Endothelial cell of umbilical vein (primary cell): ENCODE measurements around the gene ANP32B. TPM values are rescaled to one million over a fixed set of nuclear protein-coding genes. Genes with fewer than 3 reads are reported as not detected.

ENCODE experiments used
- BruUV-seq: library from RNA; stranded (reverse); fragments of 400-500 nt; replicated peaks from 2 replicates; lab custom pipeline; 2021; lab: Mats Ljungman, UMichigan
- CTCF ChIA-PET: fragments of 300-600, 350-600 bp; sonication (Branson Sonifier 250); formaldehyde crosslinking; loops from one replicate; lab custom pipeline; 2021; ENCODE audit warnings: antibody characterized with exemption, inconsistent platforms; lab: Charles Lee
- POLR2A ChIA-PET: fragments of 300-600, 350-600 bp; sonication (Branson Sonifier 250); formaldehyde crosslinking; loops from one replicate; lab custom pipeline; 2021; ENCODE audit warnings: antibody characterized with exemption, inconsistent platforms; lab: Charles Lee
- DNase-seq: peaks from one replicate; pipeline ENCODE4 v3.0.0-alpha.2; 2011; ENCODE audit warnings: low read depth, low spot score
- FAIRE-seq: peaks from 2 replicates; lab custom pipeline; 2011; peaks lifted over from hg19 to GRCh38; lab: Jason Lieb, UNC
- H2AFZ ChIP-seq: 2 replicates; pipeline ENCODE4 v1.6.0; 2012; ENCODE audit warnings: low read depth, low read length, control low read depth, inconsistent platforms
- H3K27ac ChIP-seq: 2 replicates; pipeline ENCODE4 v1.5.1; 2011; ENCODE audit warnings: low read depth, mild to moderate bottlenecking, control low read depth, low read length, moderate library complexity; ENCODE audit not compliant: insufficient read depth
- H3K27me3 ChIP-seq, 2 experiments: 2 replicates each; pipeline versions ENCODE4 v1.6.0 to v1.6.1; 2011; ENCODE audit warnings: low read length in 2 of 2, mixed read lengths in 1 of 2; ENCODE audit not compliant: control insufficient read depth in 2 of 2, insufficient read depth in 2 of 2
- H3K36me3 ChIP-seq, 2 experiments: 2 replicates in 1 of 2; 3 replicates in 1 of 2; pipeline ENCODE4 v1.5.1; 2011; ENCODE audit warnings: low read length in 2 of 2, mild to moderate bottlenecking in 1 of 2, moderate library complexity in 1 of 2; ENCODE audit not compliant: control insufficient read depth in 2 of 2, insufficient read depth in 2 of 2; ENCODE audit errors: extremely low read depth in 1 of 2
- H3K4me1 ChIP-seq: 3 replicates; pipeline ENCODE4 v1.5.1; 2011; ENCODE audit warnings: mild to moderate bottlenecking, low read length; ENCODE audit not compliant: control insufficient read depth, insufficient read depth; ENCODE audit errors: extremely low read depth
- H3K4me2 ChIP-seq: 2 replicates; pipeline ENCODE4 v1.6.1; 2011; ENCODE audit warnings: low read length, control low read depth, mixed read lengths; ENCODE audit not compliant: insufficient read depth
- H3K4me3 ChIP-seq, 3 experiments: fragments of 200-600 bp in 1 of 3; sonication (generic), shearing (Covaris generic) in 1 of 3; replicated peaks in 1 of 3; 2 replicates each; pipeline ENCODE4 v1.5.1; 2011 to 2016; ENCODE audit warnings: control low read depth in 3 of 3, low read length in 3 of 3, mild to moderate bottlenecking in 2 of 3, inconsistent platforms in 1 of 3, low read depth in 1 of 3, moderate library complexity in 1 of 3; ENCODE audit not compliant: insufficient read depth in 1 of 3
- H3K79me2 ChIP-seq: 2 replicates; pipeline ENCODE4 v1.6.0; 2012; ENCODE audit warnings: low read length, inconsistent platforms; ENCODE audit not compliant: control insufficient read depth, insufficient read depth
- H3K9ac ChIP-seq: replicated peaks from 2 replicates; pipeline ENCODE3; 2011; ENCODE audit warnings: low read length, control low read depth; ENCODE audit not compliant: insufficient read depth; ENCODE audit errors: extremely low read depth
- H3K9me1 ChIP-seq: replicated peaks from 3 replicates; pipeline ENCODE4 v1.6.0; 2011; ENCODE audit warnings: mild to moderate bottlenecking, low read length; ENCODE audit not compliant: control insufficient read depth, insufficient read depth; ENCODE audit errors: extremely low read depth
- H3K9me3 ChIP-seq: replicated peaks from 2 replicates; pipeline ENCODE4 v1.5.1; 2012; ENCODE audit warnings: low read length, inconsistent platforms; ENCODE audit not compliant: control insufficient read depth, insufficient read depth
- H4K20me1 ChIP-seq: replicated peaks from 2 replicates; pipeline ENCODE3; 2011; ENCODE audit warnings: mild to moderate bottlenecking, low read length; ENCODE audit not compliant: control insufficient read depth, insufficient read depth; ENCODE audit errors: extremely low read depth
- CTCF ChIP-seq, 2 donors: IDR thresholded peaks; 1 replicate in 1 of 2; 2 replicates in 1 of 2; pipeline ENCODE4 v1.5.1; 2011; ENCODE audit warnings: low read length in 2 of 2, mild to moderate bottlenecking in 2 of 2, moderate library complexity in 2 of 2, control low read depth in 1 of 2, inconsistent platforms in 1 of 2, low read depth in 1 of 2; ENCODE audit not compliant: insufficient read depth in 1 of 2; ENCODE audit errors: extremely low read depth in 1 of 2
- EZH2 ChIP-seq: IDR thresholded peaks from 2 replicates; pipeline ENCODE4 v1.6.1; 2012; ENCODE audit warnings: borderline replicate concordance, low read depth, mild to moderate bottlenecking, moderate library complexity, low read length, inconsistent platforms; ENCODE audit not compliant: severe bottlenecking
- FOS ChIP-seq: IDR thresholded peaks from 2 replicates; pipeline ENCODE4 v1.6.1; 2011; ENCODE audit warnings: mild to moderate bottlenecking, low read length, moderate library complexity, borderline replicate concordance; ENCODE audit not compliant: insufficient read depth
- GATA2 ChIP-seq: IDR thresholded peaks from 2 replicates; pipeline ENCODE4 v1.7.0; 2011; ENCODE audit warnings: low read depth, mild to moderate bottlenecking, moderate library complexity, mixed read lengths, low read length; ENCODE audit not compliant: insufficient read length, insufficient read depth
- JUN ChIP-seq: IDR thresholded peaks from 2 replicates; pipeline ENCODE4 v1.6.1; 2011; ENCODE audit warnings: borderline replicate concordance, low read depth; ENCODE audit not compliant: insufficient read length, insufficient read depth
- MAX ChIP-seq: IDR thresholded peaks from 2 replicates; pipeline ENCODE4 v1.6.1; 2011; ENCODE audit not compliant: insufficient read depth, insufficient read length
- MYC ChIP-seq: IDR thresholded peaks from one replicate; pipeline ENCODE4 v1.6.1; 2011; ENCODE audit warnings: mild to moderate bottlenecking, low read depth, low read length
- POLR2A ChIP-seq: IDR thresholded peaks from 2 replicates; pipeline ENCODE4 v1.6.1; 2012; ENCODE audit warnings: low read depth, mild to moderate bottlenecking, control low read depth, low read length
- POLR2AphosphoS5 ChIP-seq: IDR thresholded peaks from 2 replicates; pipeline ENCODE4 v1.6.1; 2012; ENCODE audit warnings: low read depth, mild to moderate bottlenecking, control low read depth, low read length, moderate library complexity; ENCODE audit not compliant: insufficient read depth
- dilution Hi-C: fragments of 300-500 bp; cut with MboI; formaldehyde crosslinking; loops from one replicate; pipeline ENCODE4 v1.15.0; 2019; ENCODE audit warnings: low sequenced_read_pairs; ENCODE audit not compliant: extremely low pct_ligation_motif_present
- intact Hi-C: fragments of 100-400 bp; cut with micrococcal nuclease; formaldehyde crosslinking; loops from one replicate; pipeline ENCODE4 v1.10.0; 2022
- polyA plus RNA-seq, 4 experiments: library from polyadenylated mRNA; depleted of rRNA in 3 of 4; stranded (reverse) in 3 of 4; unstranded in 1 of 4; fragments of >200 nt; gene quantifications; 2 replicates each; pipeline versions ENCODE4 v1.2.1 to v1.2.3, GENCODE V29; 2011 to 2012; ENCODE audit warnings: missing spikeins in 1 of 4
- total RNA-seq: library from RNA; stranded (reverse); gene quantifications from 2 replicates; pipeline ENCODE4 v1.2.3, GENCODE V29; 2021

Gene ANP32B
- total and polyA plus RNA-seq, 2 donors (not counting 3 experiments of a cell fraction or from before 2014, with no cell fraction given): 13.9 to 173 TPM

GRCh38 chr9:97962136-97962535, 21.0 kb upstream of the ANP32B start:
- no peak for TF ChIP-seq MAX
- TF ChIP-seq JUN: no peak
- TF ChIP-seq FOS: no peak
- TF ChIP-seq POLR2A: no peak
- no peak for TF ChIP-seq MYC
- no peak for TF ChIP-seq GATA2
- TF ChIP-seq EZH2: no peak
- no peak for TF ChIP-seq POLR2AphosphoS5
- TF ChIP-seq CTCF (IDR thresholded peaks at IDR 0.05; ENCODE audit: extremely low read depth in 1 of 2, insufficient read depth in 1 of 2, low read depth in 1 of 2, low read length in 2 of 2): no peak
- Histone ChIP-seq H3K36me3 (no peaks in the 10 kb centered on the region), H3K9ac (no peak overlapping the region), H3K4me3 (no peak overlapping the region), H3K9me1 (no peaks in the 10 kb centered on the region), H3K4me1 (no peaks in the 10 kb centered on the region), H3K79me2 (no peaks in the 10 kb centered on the region), H3K9me3 (no peaks in the 10 kb centered on the region), H3K4me2 (no peak overlapping the region), H4K20me1 (no peaks in the 10 kb centered on the region), H3K27me3 (peaks cover 11 to 20% of the 10 kb centered on the region in 2 experiments), H2AFZ (no peak overlapping the region), H3K27ac (no peak overlapping the region)
- intact Hi-C loops (no loop called here), dilution Hi-C loops (no loop called here)
- no TSS peak for BruUV-seq
- no peak for DNase-seq
- ChIA-PET CTCF (interaction anchor here (0.9 to 1.9 kb wide), 5 partner anchors 8 to 302 kb away, joined by 3 to 8 read pairs (median 4); partner anchors contain the start of gene ANP32B), POLR2A (no interaction called here)
- no peak for FAIRE-seq
